Femur (tissue), 1 donor: ENCODE measurements around the gene RBBP4.
"Not testable (repeated sequence)": the region's sequence is repeated elsewhere in the genome, so short reads cannot be mapped to it uniquely, and the experiment has no call there.

Experiments
- DNase-seq: peaks from one replicate; pipeline ENCODE4 v3.0.0-alpha.2; 2017

The RBBP4 gene

DNA sequence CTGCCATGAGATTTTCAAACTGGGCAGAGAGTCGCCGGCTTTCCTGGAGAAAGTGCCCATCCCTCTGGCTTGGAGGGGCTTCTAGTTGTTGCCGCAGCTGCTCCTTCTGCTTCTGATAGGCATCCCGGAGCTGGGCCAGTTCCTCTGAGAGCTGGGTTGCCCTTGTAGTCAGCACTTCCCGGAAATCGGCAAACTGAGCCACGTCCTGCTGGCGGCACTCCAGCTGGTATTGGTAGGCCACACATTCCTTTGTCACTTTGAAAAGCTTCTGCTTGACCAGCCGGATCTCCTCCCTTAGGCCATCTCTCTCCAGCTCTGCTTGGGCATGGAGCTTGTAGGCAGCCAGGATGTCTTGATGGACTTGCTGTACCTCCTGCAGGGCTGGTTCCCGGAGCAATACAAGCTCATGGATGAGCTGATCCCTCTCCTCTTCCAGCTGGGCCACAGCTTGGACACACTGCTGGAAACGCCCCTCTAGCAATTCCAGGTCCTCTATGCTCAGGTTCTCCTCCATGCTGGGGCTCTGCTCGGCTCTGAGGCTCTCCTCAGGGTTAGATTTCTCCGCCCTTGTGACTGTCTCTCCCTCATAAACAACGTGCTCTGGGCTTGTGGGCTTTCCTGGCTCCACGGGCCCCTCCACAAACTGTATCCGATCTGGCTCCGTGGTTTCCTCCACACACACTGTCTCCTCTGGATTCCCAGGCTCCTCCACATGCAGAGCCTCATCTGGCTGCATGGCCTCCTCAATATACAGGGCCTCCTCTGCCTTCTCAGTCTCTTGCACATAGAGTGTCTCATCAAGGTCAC lies 44.3 kb downstream of the RBBP4 start:
- peak; percentile 80 for DNase-seq

DNA sequence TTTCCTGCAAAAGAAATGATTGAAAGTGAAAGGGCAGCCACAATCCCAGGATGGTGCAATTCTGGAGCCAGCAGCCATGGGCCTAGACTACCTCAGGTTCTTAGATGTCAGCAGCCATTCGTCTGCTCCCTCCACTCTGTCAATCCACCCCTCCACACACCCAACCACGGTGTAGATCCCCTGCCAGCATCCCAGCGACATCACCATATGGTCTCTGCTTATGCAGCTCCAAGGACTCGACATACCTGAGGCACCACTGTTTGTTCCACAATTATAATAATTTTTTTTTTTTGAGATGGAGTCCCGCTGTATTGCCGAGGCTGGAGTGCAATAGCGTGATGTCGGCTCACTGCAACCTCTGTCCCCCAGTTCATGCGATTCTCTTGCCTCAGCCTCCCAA lies 45.0 kb downstream of the RBBP4 start:
- DNase-seq, result no peak

DNA sequence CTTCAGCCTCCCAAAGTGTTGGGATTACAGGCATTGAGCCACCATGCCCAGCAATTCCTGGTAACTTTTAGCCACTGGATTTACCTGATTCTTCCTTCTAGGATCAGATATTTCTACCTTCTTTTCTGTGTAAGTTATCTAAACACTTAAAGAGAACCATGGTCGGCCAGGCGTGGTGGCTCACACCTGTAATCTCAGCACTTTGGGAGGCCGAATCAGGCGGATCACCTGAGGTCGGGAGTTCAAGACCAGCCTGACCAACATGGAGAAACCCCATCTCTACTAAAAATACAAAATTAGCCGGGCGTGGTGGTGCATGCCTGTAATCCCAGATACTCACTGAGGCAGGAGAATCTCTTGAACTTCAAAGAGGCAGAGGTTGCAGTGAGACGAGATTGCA lies 46.0 kb downstream of the RBBP4 start:
- not testable (repeated sequence) for DNase-seq

DNA sequence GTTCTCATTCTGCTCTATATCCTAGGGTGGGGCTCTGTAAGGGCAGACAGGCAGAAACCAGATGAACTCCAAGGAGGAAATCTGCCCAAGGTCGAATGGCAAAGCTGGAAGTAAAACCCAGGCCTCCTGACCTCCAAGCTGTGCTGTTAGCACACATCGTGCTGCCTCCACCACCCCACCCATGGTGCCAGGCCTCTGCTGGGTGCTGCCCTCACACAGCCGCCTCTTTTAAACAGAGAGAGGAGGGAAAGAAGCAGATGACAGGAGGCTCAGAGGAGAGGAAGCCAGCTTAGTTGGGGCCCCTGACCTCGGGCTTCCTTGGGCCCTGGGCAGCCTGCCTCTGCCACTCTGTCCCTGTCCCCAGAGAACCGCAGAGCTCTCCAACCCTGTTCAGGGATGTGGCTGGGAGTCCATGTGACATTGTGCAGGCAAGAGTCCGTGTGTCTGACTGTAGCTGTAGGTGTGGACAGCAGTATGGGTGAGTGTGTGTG lies 50.5 kb downstream of the RBBP4 start:
- DNase-seq, result no peak

- DNase-seq, result peak; percentile 55
Observed at GRCh38 chr1:32701951-32702598, 51.1 kb downstream of the RBBP4 start.

- peak; percentile 82 for DNase-seq
Observed at GRCh38 chr1:32702599-32703478, 51.8 kb downstream of the RBBP4 start, which contains the start of gene SYNC. Gene SYNC, minus strand, starts transcription at chr1:32702770. Its CDS starts 110 bp downstream, at chr1:32702660.

DNA sequence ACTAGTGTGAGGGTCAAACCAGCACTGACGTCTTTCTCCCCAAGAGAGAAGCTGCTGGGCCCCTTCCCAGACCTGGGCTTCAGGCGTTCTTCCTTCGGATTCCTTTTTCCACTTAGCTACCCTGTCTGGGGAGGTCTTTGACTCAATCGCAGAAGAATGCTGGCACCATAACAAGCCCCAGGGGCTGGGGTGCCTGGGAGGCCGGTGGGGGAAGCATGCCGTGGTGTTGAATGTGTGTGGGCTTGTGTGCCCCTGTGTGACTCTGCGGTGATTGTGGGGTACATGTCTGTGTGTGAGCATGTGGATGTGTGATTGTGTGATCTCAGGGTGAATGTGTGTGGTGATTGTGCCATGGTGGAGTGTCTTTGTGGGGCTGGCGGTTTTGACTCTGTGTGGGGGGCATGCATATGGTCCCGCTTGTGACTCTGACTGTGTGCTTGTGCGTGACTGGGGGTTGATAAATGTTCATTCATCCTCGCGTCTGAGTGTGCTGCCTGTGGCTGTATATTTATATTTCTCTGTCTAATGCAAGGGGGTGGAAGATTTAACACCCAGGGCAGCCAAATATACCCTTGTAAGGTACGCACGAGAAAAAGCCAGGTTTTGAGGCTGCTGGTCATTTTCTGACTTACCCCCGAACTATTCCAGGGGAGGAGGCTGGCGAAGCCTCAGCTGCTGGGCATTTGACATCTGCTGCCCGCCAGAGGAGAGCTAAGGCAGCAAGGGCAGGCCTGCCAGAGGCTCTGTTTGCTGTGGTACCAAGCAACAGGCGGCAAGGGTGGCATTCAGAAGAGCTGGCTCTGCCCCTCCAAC lies 52.7 kb downstream of the RBBP4 start:
- DNase-seq, result peak; percentile 80

DNA sequence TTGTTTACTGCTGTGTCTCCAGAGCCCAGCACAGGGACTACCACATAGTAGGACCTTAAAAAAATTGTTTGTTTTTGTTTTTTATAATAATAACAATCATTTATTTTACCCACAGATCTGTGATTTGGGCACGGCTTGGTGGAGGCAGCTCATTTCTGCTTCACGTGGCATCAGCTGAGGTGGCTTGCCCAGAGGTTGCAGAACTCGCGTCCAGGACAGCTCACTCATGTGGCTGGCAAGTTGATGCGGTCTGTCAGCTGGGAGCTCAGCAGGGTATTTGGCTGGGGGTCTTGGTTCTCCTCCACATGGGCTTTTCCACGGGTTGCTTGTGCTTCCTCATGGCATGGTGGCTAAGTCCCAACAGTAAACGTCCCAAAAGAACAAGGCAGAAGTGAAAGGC lies 54.5 kb downstream of the RBBP4 start:
- no peak for DNase-seq

DNA sequence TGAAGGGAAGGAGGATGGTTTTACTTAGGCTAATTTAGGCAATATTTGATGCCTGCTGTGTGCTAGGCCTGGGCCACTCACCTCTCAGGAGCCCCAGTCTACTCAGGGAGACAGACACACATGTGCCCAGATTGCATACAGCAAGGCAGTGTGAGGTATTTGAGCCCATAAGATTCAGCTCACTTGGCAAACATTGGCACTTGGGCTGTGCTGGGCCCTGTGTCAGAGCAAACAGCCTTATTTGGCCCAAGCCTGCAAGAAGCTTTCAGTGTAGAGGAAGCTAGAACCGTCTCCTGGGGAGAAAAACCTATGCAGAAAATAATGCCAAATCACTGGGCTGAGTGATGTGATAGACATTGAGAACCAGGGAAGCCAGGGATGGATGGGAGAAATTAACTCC lies 55.5 kb downstream of the RBBP4 start:
- DNase-seq, result no peak

DNA sequence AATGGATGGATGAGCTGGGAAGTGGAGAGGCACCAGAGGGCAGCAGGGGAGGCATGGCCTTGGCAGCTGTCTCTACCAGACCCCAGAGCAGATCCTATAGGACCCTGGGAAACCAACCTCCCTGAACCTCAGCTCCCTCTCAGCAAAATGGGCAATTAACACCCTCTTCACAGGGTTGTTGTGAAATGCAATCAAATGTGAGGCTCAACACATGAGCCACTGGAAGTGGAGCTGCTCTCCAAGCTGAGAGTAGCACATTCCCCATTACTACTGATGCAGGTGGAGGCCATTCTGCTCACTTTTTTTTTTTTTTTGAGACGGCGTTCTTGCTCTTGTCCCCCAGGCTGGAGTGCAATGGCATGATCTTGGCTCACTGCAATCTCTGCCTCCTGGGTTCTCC lies 58.1 kb downstream of the RBBP4 start:
- DNase-seq, result no peak

DNA sequence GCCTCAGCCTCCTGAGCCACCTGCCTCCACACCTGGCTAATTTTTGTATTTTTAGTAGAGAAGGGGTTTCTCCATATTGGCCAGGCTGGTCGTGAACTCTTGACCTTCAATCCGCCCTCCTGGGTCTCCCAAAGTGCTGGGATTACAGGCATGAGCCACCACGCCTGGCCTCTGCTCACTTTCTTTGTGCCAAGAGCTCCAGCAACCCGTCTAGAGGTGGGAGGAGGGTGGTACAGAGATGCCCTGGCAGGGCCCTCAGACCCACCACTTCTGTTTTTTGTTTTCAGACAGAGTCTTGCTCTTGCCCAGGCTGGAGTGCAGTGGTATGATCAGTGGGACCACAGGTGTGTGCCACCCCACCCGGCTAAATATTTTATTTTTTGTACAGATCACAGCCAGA lies 58.5 kb downstream of the RBBP4 start:
- DNase-seq, result no peak

- DNase-seq, result not testable (repeated sequence)
Observed at GRCh38 chr1:32711221-32711620, 60.2 kb downstream of the RBBP4 start.

- DNase-seq, result no peak
Observed at GRCh38 chr1:32713081-32713480, 62.1 kb downstream of the RBBP4 start.

- DNase-seq, result no peak
Observed at GRCh38 chr1:32714277-32714676, 63.3 kb downstream of the RBBP4 start.

DNA sequence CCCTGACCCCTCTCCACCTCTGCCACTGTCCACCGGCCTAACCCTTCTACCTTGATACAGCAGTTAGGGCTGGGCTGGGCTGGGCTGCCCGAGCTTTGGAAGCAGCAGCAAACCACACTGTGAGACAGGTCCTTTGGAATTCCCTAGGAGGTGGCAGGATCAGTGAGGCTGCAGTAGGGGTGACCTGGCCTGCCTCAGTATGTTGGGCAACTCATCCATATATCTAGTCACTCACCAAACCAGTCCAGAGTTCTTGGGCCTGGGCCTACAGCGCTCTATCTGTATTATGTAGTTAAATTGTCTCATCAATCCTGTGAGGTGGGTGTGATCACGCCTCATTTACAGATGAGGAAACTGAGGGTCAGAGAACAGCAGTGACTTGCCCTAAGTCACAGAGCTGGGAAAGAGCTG lies 64.9 kb downstream of the RBBP4 start:
- DNase-seq, result no peak

DNA sequence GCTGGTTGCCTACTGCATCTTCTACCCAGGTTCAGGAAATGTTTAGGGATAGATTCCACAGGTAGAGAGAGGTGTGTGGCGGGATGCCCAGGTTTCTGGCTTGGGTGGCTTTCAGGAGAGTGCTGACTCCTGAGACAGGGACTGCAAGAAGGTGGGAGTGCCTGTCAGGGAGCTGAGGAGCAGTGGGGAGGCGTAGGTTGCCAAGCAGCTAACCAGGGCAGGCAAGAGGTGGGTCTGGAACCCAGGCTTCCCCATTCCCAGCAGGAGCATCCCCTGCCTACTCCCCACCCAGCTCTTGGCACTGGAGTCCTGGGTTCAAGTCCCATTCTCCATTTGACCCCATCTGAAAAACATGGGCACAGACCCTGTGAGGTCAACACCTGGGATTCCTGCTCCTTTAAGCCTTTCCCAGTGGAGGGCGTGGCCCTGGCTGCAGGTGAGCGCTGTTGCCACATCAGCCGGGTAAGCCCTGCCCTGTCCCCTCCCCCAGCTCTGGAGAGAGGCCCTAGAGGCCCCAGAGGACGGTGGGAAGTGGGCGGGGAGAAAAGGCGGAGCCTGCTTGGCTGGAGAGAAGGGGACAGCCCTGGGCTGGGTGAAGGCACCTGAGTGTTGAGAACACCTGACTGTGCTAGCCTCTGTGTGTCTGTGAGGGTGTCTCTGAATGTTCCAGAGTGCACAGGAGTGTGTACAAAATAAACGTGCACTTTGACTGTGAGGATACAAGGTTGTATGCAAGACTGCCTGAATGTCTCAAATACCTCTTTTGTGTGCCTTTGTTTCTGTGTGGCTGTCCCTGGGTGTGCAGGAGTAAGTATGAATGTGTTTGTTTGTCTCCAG lies 65.5 kb downstream of the RBBP4 start:
- no peak for DNase-seq

DNA sequence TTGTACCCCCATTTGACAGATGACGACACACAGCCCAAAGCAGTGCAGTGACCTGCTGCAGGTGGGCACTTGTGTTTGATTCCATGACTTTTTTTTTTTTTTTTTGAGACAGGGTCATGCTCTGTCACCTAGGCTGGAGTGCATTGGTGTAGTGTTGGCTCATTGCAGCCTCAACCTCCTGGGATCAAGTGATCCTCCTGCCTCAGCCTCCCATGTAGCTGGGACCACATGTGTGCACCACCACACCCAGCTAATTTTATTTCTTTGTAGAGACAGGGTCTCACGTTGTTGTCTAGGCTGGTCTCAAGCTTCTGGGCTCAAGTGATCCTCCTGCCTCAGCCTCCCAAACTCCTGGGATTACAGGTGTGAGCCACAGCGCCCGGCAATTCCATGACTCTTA lies 66.5 kb downstream of the RBBP4 start:
- DNase-seq, result no peak

DNA sequence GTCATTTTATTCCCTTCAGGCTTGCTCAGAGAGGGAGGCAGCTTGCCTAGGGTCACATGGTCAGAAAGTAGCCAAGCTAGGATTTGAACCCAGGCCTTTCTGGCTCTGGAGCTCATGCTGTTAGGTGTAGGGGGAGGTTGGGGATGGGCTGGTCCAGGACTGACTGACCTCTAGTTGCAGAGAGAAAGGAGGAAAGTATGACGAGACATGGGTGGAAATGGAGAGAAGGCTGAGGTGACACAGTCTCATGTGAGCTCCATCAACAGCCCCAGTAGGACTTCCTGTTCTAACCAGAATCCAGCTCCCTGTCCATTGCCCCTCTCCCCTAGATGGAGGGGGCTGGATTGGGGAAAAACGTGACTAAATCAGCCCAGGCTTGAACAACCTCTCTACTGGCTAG lies 67.0 kb downstream of the RBBP4 start:
- no peak for DNase-seq

DNA sequence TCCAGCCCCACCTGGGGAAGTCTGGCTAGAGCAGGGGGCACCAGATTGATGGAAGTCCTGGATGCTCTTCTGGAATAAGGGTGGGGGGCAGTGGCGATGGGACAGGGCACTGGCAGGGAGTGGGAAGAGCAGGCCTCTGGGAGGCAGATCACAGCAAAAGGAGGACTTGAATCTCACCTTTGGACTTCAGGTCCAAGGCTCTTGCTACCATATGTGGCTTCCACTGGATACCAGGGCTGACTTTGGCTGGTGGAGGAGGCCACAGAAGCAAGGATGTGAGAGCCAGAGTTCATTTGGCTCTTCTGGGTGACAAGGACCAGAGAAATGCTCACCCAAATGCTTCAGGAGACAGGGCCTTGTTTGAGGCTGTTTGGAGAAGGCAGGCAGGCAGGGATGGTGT lies 67.5 kb downstream of the RBBP4 start:
- no peak for DNase-seq

DNA sequence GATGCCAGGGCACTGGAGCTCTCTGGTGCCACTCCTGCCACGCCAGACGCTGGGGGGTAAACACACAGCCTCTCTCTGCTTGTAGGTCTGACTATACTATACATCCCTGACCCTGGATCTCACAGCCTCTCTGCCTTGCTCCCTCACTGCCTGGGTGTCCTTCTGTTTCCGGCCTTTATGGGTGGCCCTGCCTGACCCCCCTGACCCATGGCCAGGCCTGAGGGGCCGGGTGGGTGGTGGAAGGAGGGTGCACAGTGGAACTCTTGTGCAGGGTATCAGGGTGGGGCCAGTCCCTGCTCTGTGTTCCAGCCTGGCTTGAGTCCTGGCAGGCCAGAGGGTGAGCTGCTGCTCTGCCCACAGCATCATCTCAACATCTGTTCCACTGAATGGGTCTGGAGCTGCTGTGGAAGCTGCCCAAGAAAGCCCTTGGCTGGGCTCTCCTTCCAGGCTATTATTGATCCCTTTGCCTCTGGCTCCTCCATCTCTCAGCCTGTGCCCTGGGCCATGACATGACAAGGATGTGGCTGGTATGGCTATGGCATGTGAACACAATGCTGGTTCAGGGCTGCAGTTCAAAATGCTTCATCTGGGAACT lies 68.8 kb downstream of the RBBP4 start:
- no peak for DNase-seq
